GM12878 (cell line): ENCODE results near the gene CFDP1.

Source experiments
- BHLHE40 ChIP-seq, 2 experiments: fragments of 450-650 bp in 1 of 2; IDR thresholded peaks; 2 replicates each; pipeline ENCODE4 v1.6.1; 2011 to 2017; ENCODE audit warnings: low read depth in 2 of 2, borderline replicate concordance in 1 of 2, improper control_type of control experiment in 1 of 2, low read length in 1 of 2, mild to moderate bottlenecking in 1 of 2
- CEBPB ChIP-seq, 2 experiments: fragments of 150-350 bp in 1 of 2; IDR thresholded peaks; 2 replicates each; pipeline ENCODE4 v1.6.1; 2012 to 2014; ENCODE audit warnings: low read depth in 2 of 2, low read length in 2 of 2, borderline replicate concordance in 1 of 2, inconsistent platforms in 1 of 2
- E2F4 ChIP-seq: IDR thresholded peaks from 2 replicates; pipeline ENCODE4 v1.6.1; 2012; ENCODE audit warnings: low read depth, low read length, improper control_type of control experiment
- FOXM1 ChIP-seq: IDR thresholded peaks from 2 replicates; pipeline ENCODE4 v1.6.1; 2012; ENCODE audit warnings: low read depth, mild to moderate bottlenecking, inconsistent platforms, low read length, moderate library complexity
- JUNB ChIP-seq: IDR thresholded peaks from 2 replicates; pipeline ENCODE4 v1.6.1; 2016; ENCODE audit warnings: antibody characterized with exemption, mild to moderate bottlenecking
- KDM1A ChIP-seq: fragments of 200-600 bp; sonication (generic); IDR thresholded peaks from 2 replicates; pipeline ENCODE4 v1.6.1; 2016; ENCODE audit warnings: borderline replicate concordance
- MAX ChIP-seq: IDR thresholded peaks from 2 replicates; pipeline ENCODE4 v1.6.1; 2012; ENCODE audit warnings: low read depth, low read length, improper control_type of control experiment
- NFIC ChIP-seq: IDR thresholded peaks from 2 replicates; pipeline ENCODE4 v1.6.1; 2012; ENCODE audit warnings: low read depth, mild to moderate bottlenecking, inconsistent platforms, low read length, moderate library complexity
- POLR2A ChIP-seq: IDR thresholded peaks from 2 replicates; pipeline ENCODE4 v1.6.1; 2011; ENCODE audit warnings: low read depth, mild to moderate bottlenecking, low read length
- SPI1 ChIP-seq: IDR thresholded peaks from 2 replicates; pipeline ENCODE4 v1.6.1; 2011; ENCODE audit warnings: low read depth, mild to moderate bottlenecking, low read length, moderate library complexity, borderline replicate concordance; ENCODE audit not compliant: insufficient read depth
- ZNF274 ChIP-seq: IDR thresholded peaks from one replicate; pipeline ENCODE4 v1.8.0; 2011; ENCODE audit not compliant: insufficient read length, insufficient read depth
- TF ChIP-seq, protein P1 (sequence below), 3 experiments: IDR thresholded peaks in 2 of 3; conservative IDR thresholded peaks in 1 of 3; 2 replicates each; pipeline ENCODE4 v1.5.1; 2011; ENCODE audit warnings: low read depth in 3 of 3, low read length in 3 of 3, mild to moderate bottlenecking in 3 of 3, control low read depth in 2 of 3, moderate library complexity in 2 of 3, inconsistent platforms in 1 of 3, mixed read lengths in 1 of 3; ENCODE audit not compliant: control insufficient read depth in 2 of 3, insufficient read depth in 1 of 3; ENCODE audit errors: extremely low read depth in 1 of 3
- TF ChIP-seq, protein P2 (sequence below): fragments of 450-650 bp; IDR thresholded peaks from 2 replicates; pipeline ENCODE4 v1.6.1; 2017; ENCODE audit warnings: mild to moderate bottlenecking

GRCh38 chr16:75252049-75252864 is 181.0 kb downstream of the CFDP1 start:
- TF ChIP-seq, protein P1, sequence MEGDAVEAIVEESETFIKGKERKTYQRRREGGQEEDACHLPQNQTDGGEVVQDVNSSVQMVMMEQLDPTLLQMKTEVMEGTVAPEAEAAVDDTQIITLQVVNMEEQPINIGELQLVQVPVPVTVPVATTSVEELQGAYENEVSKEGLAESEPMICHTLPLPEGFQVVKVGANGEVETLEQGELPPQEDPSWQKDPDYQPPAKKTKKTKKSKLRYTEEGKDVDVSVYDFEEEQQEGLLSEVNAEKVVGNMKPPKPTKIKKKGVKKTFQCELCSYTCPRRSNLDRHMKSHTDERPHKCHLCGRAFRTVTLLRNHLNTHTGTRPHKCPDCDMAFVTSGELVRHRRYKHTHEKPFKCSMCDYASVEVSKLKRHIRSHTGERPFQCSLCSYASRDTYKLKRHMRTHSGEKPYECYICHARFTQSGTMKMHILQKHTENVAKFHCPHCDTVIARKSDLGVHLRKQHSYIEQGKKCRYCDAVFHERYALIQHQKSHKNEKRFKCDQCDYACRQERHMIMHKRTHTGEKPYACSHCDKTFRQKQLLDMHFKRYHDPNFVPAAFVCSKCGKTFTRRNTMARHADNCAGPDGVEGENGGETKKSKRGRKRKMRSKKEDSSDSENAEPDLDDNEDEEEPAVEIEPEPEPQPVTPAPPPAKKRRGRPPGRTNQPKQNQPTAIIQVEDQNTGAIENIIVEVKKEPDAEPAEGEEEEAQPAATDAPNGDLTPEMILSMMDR (IDR thresholded peaks at IDR 0.05 in 2 of 3, conservative IDR thresholded peaks at IDR 0.05 in 1 of 3; ENCODE audit: control insufficient read depth in 2 of 3, extremely low read depth in 1 of 3, insufficient read depth in 1 of 3, low read depth in 3 of 3, low read length in 3 of 3) = no peak
- no peak for TF ChIP-seq JUNB
- TF ChIP-seq NFIC = no peak
- no peak for TF ChIP-seq BHLHE40 (IDR thresholded peaks at IDR 0.05; ENCODE audit: borderline replicate concordance in 1 of 2, low read depth in 2 of 2, low read length in 1 of 2)
- TF ChIP-seq E2F4 = no peak
- no peak for TF ChIP-seq MAX
- TF ChIP-seq POLR2A = no peak
- TF ChIP-seq CEBPB (IDR thresholded peaks at IDR 0.05; ENCODE audit: borderline replicate concordance in 1 of 2, low read depth in 2 of 2, low read length in 2 of 2) = no peak
- no peak for TF ChIP-seq KDM1A
- TF ChIP-seq ZNF274 = no peak
- no peak for TF ChIP-seq SPI1
- TF ChIP-seq, protein P2, sequence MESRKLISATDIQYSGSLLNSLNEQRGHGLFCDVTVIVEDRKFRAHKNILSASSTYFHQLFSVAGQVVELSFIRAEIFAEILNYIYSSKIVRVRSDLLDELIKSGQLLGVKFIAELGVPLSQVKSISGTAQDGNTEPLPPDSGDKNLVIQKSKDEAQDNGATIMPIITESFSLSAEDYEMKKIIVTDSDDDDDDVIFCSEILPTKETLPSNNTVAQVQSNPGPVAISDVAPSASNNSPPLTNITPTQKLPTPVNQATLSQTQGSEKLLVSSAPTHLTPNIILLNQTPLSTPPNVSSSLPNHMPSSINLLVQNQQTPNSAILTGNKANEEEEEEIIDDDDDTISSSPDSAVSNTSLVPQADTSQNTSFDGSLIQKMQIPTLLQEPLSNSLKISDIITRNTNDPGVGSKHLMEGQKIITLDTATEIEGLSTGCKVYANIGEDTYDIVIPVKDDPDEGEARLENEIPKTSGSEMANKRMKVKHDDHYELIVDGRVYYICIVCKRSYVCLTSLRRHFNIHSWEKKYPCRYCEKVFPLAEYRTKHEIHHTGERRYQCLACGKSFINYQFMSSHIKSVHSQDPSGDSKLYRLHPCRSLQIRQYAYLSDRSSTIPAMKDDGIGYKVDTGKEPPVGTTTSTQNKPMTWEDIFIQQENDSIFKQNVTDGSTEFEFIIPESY = no peak
- no peak for TF ChIP-seq FOXM1
